HG03342 (cell line): Measurements from ENCODE around the gene CRLF1.

Experiments used
- ATAC-seq: cut with Tn5 transposase; IDR thresholded peaks from one replicate; pipeline ENCODE4 v1.9.1; 2021; ENCODE audit warnings: mild to moderate bottlenecking, moderate library complexity; ENCODE audit not compliant: unreplicated experiment

CRLF1 gene

GRCh38 chr19:18562086-18562485 is 44.5 kb downstream of the CRLF1 start:
- ATAC-seq: no peak

- ATAC-seq: no peak
Measured at GRCh38 chr19:18559685-18560084, 46.9 kb downstream of the CRLF1 start.

- no peak for ATAC-seq
Measured at GRCh38 chr19:18558604-18559003, 48.0 kb downstream of the CRLF1 start.

GRCh38 chr19:18558202-18558555 is 48.4 kb downstream of the CRLF1 start:
- ATAC-seq: no peak

GRCh38 chr19:18557411-18558201 is 49.0 kb downstream of the CRLF1 start, which contains the start of gene KXD1:
Gene KXD1, plus strand, starts transcription at chr19:18557870. Its CDS starts 4,187 bp downstream, at chr19:18562057.
- peak; percentile 98 for ATAC-seq

GRCh38 chr19:18551631-18552030 is 55.0 kb downstream of the CRLF1 start:
- no peak for ATAC-seq

- ATAC-seq: peak; percentile 56
Measured at GRCh38 chr19:18543814-18544475, 62.7 kb downstream of the CRLF1 start.
